Measurements from ENCODE around the gene CSNK1G2. TPM values are rescaled to one million over a fixed set of nuclear protein-coding genes. Genes with fewer than 3 reads are reported as not detected.

CSNK1G2 gene
- 10 to 100 TPM; 17.3 to 50.9 (median 26.2) TPM for total RNA-seq

DNA sequence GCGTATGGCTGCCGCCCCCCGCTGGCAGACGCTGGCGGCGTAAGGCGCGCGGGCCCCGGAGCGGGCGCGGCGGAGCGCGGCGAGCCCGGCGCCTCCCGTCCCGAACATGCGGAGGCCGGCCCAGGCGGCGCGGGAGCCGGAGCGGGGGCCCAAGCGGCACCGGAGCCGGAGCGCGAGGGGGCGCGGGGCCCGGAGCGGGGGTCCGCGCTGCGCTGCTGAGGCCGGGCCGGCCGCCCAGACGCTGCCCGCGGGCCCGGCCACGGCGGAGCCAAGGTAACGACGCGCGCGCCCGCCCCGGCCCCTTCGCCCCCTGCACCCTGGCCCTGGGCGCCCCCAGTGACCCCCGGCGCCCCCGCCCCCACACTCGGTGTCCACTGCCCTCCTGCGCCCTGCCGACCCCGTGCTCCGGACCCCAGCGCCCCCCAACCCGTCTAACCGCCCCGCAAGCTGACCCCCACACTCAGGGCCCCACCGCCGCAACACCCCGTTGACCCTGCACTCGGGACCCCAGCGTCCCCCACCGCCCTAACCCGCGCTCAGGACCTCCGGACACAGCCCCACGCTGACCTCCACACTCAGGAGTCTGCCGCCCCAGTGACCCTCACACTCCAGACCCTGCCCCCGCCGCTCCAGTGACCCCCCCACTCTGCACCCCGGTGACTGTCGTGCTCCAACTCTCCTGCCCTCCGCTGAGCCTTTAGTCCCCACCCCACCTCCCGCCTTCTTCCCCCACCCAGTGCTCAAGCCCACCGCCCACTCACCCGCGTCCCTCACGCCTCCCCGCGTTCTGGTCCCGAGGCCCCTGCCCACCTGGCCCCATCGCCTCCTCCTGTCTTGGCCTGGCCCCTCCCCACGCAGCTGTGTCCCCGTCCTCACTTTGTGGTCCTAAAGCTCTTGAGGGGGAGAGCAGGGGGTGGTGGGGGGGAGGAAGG is at the start of gene CSNK1G2:
Gene CSNK1G2, plus strand, starts transcription at position 27 of the 932 bp plus-strand sequence. CDS start 28,601 bp downstream, outside the sequence.
- no peak for TF ChIP-seq CTCF (IDR thresholded peaks at IDR 0.05; ENCODE audit: low read depth)

GRCh38 chr19:1893791-1894190 is 47.2 kb upstream of the CSNK1G2 start:
- TF ChIP-seq CTCF (IDR thresholded peaks at IDR 0.05; ENCODE audit: low read depth): no peak

DNA sequence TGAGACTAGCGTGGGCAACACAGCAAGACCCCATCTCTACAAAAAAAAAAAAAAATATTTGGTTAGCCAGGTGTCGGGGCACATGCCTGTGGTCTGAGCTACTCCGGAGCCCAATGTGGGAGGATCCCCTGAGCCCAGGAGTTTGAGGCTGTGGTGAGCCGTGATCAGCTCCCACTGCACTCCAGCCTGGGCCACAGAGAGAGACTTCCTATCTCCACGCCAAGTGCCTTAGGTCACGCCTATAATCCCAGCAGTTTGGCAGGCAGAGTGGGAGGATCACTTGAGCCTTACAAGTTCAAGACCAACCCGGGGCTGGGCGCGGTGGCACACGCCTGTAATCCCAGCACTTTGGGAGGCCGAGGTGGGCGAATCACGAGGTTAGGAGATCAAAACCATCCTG is 44.5 kb upstream of the CSNK1G2 start:
- TF ChIP-seq CTCF (IDR thresholded peaks at IDR 0.05; ENCODE audit: low read depth): no peak

GRCh38 chr19:1901940-1902404 is 39.0 kb upstream of the CSNK1G2 start:
- no peak for TF ChIP-seq CTCF (IDR thresholded peaks at IDR 0.05; ENCODE audit: low read depth)

DNA sequence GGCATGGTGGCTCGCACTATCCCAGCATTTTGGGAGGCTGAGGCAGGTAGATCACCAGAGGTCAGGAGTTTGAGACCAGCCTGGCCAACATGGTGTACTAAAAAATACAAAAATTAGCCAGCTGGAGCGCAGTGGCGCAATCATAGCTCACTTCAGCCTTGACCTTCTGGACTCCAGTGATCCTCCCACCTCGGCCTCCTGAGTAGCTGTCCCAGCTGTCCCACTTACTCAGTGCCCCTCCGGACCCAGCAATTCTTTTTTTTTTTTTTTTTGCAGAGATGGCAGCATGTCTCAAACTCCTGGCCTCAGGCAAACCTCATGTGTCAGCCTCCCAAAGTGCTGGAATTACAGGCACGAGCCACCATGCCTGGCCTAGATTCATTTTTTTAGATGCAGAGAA is 38.0 kb upstream of the CSNK1G2 start:
- no peak for TF ChIP-seq CTCF (IDR thresholded peaks at IDR 0.05; ENCODE audit: low read depth)

GRCh38 chr19:1904860-1905109 is 36.2 kb upstream of the CSNK1G2 start:
- TF ChIP-seq CTCF (IDR thresholded peaks at IDR 0.05; ENCODE audit: low read depth): no peak

DNA sequence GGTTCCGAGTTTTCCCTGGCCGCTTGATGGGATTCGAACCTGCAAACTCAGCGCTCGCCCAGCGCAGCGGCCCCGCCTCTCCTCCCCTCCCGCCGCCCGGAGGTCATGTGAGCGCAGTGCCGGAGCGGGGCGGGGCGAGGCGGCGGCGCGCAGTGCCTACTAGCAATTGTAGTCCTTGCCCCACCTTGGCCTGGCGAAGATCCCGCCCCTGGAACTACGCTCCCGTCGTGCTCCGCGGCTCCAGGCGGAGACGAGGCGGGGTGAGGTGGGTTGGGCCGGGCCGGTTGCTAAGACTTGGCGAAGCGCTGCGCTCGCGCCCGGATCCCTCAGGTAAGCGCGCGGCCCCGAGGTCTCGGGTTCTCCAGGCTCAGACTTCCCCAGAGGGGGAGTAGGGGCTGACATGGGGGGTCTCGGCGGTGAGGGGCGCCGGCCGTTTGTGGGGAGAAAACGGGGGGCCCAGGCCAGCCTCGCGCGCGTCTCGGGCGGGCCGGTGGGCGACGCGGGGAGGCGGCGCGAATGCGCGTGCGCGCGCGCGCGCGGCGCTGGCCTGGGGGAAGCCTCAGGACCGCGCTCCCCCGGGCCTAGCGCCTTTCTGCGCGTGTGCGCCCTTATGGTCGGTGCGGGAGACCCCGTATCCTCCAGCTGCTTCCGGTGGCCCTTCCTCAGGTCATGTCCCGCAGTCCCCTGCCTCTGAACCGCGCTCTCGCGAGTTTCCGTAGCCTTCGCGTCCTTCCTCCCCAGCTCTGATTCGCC is 35.7 kb upstream of the CSNK1G2 start, which contains the start of the genes ADAT3 and SCAMP4:
Gene ADAT3, plus strand, starts transcription at position 290 of the 753 bp plus-strand sequence. CDS start 6,649 bp downstream, outside the sequence.
Gene SCAMP4, plus strand, starts transcription at position 290 of the 753 bp plus-strand sequence. CDS start 9,621 bp downstream, outside the sequence.
- no peak for TF ChIP-seq CTCF (IDR thresholded peaks at IDR 0.05; ENCODE audit: low read depth)

All from subcutaneous adipose tissue (tissue), 4 donors.